ENCODE measurements around the gene MCF2.

DNA sequence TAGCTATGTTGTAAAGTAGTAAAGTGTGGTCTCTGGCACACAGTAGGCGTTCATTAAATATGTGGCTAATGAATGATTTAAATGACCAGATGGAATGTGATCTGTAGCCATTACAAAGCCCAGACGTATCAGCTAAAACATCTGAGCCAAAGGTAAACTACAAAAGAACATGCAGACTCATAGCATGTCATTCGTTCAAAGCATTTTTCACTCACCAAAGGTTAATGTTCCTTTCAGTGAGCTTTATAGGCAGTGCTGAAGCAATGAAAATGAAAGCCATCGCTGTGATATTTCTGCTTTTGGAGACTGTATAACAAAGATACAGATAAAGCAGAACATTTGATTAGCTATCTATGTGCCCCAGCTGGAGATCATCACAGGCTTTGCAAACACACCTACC, 126.9 kb downstream of the MCF2 start:
- TF ChIP-seq TEAD4 (IDR thresholded peaks at IDR 0.05) (no peak), EGR1 (IDR thresholded peaks at IDR 0.05) (no peak), YY1 (IDR thresholded peaks at IDR 0.05; ENCODE audit: low read depth) (no peak), EP300 (IDR thresholded peaks at IDR 0.05; ENCODE audit: borderline replicate concordance) (no peak), REST (IDR thresholded peaks at IDR 0.05; ENCODE audit: low read depth) (no peak), TCF12 (IDR thresholded peaks at IDR 0.05; ENCODE audit: low read depth) (no peak), TAF1 (IDR thresholded peaks at IDR 0.05; ENCODE audit: low read depth) (no peak), CREB1 (IDR thresholded peaks at IDR 0.05; ENCODE audit: low read depth) (no peak), CEBPB (IDR thresholded peaks at IDR 0.05) (no peak), ZBTB7A (IDR thresholded peaks at IDR 0.05; ENCODE audit: low read depth) (no peak), RAD21 (IDR thresholded peaks at IDR 0.05; ENCODE audit: low read depth) (no peak), USF1 (IDR thresholded peaks at IDR 0.05) (no peak)
- TF ChIP-seq, protein P1, sequence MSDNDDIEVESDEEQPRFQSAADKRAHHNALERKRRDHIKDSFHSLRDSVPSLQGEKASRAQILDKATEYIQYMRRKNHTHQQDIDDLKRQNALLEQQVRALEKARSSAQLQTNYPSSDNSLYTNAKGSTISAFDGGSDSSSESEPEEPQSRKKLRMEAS (IDR thresholded peaks at IDR 0.05), result no peak
